GM21381 (cell line): ENCODE data around the gene SEC63.
"Not testable (repeated sequence)": the region's sequence is repeated elsewhere in the genome, so short reads cannot be mapped to it uniquely, and the experiment has no call there.

Source experiments
- ATAC-seq: cut with Tn5 transposase; IDR thresholded peaks from one replicate; pipeline ENCODE4 v1.9.1; 2021; ENCODE audit warnings: mild to moderate bottlenecking, moderate library complexity; ENCODE audit not compliant: unreplicated experiment

The SEC63 gene, protein sequence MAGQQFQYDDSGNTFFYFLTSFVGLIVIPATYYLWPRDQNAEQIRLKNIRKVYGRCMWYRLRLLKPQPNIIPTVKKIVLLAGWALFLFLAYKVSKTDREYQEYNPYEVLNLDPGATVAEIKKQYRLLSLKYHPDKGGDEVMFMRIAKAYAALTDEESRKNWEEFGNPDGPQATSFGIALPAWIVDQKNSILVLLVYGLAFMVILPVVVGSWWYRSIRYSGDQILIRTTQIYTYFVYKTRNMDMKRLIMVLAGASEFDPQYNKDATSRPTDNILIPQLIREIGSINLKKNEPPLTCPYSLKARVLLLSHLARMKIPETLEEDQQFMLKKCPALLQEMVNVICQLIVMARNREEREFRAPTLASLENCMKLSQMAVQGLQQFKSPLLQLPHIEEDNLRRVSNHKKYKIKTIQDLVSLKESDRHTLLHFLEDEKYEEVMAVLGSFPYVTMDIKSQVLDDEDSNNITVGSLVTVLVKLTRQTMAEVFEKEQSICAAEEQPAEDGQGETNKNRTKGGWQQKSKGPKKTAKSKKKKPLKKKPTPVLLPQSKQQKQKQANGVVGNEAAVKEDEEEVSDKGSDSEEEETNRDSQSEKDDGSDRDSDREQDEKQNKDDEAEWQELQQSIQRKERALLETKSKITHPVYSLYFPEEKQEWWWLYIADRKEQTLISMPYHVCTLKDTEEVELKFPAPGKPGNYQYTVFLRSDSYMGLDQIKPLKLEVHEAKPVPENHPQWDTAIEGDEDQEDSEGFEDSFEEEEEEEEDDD

DNA sequence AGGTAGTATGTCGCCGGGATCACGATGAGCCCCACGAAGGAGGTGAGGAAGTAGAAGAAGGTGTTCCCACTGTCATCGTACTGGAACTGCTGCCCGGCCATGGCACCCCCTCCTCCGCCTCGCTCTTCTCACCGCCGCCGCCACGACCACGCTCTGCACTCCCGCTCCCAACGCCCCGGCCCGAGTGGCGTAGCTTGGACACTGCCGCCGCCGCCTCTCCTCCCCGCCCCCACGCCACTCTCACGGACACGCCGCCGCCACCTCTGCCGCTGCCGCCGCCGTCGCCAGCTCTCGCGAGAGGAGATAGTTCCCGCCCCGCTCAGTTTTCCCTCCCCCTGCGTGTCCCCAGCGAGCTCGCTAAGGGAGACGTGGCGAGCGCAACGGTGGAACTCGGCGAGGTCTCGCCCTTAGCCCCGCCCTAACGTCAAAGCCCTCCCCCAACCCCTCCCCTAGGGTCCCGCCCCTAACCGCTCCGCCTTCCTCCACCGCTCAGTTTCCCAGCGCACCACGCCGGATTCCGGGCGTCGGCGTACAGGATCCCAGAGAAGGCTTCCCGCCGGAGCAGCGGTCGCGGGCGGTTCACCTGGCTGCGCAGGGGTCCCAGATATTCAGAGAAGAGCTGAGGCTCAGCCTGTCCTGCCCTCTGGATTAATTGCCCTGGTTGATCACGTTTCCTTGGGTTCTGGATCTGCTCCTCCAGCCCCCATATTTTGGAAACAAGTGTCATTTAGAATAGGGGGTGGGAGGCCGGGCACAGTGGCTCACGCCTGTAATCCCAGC is at the start of gene SEC63:
Gene SEC63, minus strand, starts transcription at position 300 of the 780 bp plus-strand sequence. Its CDS starts 199 bp downstream, at position 101.
- peak; percentile 94 for ATAC-seq

DNA sequence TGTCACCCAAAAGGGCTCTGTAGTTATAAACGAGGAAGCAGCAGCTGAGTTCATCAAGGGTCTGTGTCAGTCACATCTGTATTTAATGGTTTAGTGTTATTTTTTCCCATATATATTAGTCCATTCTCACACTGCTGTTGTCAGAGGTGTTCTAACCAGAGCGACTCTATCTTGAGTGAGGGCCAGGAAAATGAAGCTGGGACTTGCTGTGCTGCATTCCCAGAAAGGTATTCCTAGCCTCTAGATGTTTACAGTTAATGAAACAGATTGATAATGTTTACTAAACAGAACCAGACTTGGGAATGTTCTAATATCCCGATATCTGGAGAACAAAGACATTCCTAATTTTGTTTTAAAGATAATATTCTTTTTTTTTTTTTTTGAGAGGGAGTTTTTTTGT is 48.0 kb upstream of the SEC63 start:
- no peak for ATAC-seq

DNA sequence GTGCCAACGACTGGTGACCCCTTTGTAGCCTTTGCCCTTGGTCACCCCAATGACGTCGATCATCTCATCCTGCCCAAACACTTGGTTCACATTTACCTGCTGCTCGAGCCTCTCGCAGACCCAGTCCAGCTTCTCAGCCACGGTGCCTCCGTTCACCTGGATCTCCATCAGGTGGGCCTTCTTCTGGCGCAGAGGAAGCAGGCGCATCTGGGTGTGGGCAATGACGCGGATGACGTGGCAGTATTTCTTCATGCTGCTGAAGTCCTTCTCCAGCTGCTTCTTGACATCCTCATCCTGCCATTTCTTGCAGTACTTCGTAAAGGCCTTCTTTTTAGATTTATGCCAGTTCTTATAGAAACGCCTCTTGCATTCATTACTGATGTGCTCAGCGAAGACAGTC is 46.9 kb upstream of the SEC63 start:
- ATAC-seq, result no peak

DNA sequence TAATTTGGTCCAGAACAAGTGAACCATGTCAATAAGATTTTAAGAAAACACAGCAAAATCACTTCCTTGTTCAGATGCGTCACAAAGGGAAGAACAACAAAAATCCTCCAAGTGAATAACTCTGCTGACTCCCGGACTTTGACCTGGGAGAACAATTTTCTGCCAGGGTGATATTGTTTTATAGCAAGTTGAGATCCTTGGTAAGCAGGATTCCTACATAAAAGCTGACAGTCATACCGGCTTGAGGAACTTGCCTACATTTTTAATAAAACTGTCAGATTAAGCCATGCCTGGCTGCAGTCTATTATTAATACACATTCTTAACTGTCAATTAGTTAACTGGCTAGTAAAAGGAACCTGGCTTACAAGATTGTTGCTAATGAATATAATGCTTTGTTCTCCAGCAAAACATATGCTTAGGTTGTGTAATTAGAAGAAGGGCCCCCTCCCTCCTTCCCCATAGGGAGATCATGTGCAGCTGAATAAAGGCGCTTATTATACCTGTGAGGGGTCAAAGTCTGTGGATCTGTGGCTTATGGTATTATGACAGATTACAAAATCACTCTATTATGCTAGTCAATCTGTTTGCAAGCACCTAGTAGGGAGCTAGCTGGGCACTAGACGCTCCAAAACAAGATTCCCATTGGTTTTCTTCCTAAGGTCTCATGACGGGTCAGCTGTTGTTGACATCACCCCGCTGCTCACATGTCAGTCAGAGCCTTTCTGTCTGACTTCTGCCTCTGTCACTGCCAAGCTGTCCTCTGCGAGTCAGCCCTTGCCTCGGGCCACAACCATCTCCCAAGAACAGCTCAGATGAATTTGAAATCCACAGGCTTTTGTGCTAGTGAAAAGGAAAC is 44.6 kb upstream of the SEC63 start:
- ATAC-seq, result no peak

DNA sequence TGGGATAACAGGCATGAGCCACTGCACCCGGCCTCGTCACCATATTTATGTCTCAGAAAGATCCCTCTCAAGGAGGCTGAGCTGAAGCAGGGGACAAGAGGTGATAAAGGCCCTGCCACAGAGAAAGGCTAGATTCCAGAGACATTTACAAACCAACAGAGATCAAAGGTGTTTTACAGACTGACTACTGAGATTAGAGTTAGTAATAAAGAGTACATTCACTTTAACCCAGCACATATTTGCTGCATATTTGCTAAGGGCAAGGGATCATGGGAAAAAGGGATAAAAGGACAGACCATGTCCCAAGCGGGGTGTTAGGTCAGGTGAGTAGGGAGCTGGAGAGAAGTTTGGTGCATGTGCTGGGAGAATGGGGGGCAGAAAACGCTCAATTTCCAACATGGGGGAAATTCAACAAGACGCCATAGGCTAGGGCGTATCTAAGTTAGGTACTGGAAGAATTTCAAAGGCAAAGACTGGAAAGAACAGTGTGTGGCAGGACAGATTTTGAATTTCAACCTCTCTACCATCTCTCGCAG is 43.8 kb upstream of the SEC63 start:
- no peak for ATAC-seq

DNA sequence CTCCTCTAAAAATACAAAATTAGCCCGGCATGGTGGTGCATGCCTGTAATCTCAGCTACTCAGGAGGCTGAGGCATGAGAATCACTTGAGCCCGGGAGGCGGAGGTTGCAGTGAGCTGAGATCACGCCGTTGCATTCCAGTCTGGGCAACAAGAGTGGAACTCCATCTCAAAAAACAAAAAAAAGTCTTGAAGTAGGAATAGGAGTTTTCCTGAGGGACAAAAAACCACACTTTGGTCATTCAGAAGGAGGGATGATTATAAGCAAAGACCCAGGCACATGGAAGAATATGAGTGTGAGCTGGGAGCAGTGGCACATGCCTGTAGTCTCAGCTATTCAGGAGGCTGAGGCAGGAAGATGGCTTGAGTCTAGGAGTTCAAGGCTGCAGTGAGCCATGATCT is 42.3 kb upstream of the SEC63 start:
- not testable (repeated sequence) for ATAC-seq

DNA sequence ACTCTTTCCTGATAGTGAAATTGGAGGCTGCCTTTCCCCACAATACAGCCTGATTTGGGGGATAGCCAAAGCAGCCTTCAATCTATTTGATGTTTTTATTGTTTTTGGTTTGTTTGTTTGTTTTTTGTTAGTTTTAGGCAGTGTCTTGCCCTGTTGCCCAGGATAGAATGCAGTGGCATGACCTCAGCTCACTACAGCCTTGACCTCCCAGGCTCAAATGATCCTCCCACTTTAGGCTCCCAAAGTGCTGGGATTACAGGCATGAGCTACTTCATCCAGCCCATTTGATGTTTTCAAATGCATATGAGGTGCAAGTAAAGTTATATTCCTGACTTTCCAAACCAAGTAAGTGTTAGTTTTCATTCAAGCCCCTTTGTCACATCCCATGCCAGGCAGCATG is 41.3 kb upstream of the SEC63 start:
- no peak for ATAC-seq

DNA sequence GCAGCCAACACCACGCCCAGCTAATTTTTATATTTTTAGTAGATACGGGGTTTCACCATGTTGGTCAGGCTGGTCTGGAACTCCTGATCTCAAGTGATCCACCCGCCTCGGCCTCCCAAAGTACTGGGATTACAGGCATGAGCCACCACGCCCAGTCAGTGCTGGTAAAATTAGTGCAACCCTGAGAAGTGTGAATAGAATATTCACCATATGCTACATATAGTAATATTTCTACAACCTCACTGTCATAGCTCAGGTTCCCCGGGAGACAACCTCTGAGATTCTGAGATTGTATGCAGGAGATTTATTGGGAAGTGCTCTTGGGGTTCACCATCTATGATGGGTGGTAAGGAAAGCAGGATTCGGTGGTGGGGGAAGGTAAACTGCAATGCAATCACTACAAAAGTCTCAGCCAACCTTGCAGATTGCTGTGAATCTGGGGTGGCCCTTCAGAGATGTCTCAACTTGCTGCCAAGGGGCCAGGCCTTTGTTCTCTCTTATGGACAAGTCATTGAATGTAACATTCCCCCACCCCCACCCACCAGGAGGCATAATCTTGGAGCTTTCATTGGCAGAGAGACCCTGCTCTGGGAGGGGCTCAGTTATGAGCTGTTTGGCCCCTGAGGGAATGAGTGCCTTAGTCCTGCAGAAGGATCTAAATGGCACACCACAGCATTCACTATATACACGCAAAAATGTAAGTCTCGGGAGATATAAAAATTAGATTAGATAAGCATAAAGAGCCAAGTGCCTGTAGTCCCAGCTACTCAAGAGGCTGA is 34.0 kb upstream of the SEC63 start:
- no peak for ATAC-seq

DNA sequence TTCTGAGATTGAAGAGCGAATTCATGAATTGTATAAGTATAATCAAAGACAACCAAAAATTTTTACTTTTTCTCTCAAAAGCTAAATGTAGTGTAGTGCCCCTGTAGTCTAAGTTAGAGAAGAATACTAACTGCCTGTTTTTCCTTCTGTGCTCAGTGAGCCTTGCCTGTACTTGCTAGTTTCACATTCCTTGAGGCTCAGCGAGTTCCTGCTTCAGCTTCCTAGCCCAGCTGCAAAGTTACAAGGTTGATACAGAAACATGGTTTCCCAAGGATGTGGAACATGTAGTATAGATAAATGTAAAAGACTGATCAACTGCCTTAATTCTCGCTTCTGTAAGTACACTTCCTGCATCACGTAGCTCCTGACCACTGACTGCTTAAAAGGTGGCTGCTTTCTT is 33.1 kb upstream of the SEC63 start:
- no peak for ATAC-seq

DNA sequence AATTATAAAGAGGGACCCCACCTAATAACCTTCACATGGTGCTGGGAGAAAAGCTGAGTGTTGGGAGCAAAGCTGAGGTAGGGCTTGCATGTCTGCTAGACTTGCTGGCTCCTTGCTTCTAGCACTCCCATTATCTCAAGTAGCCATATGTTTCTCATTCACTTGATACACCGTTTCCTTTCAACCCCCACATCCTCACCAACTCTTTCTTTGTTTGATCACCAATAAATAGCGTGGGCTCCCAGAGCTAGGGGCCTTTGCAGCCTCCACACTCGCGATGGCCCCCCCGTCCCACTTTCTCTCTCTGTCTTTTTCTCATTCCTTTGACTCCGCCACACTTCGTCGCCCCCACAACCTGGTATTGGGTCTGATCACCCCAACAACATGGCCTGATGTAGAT is 32.6 kb upstream of the SEC63 start:
- ATAC-seq, result not testable (repeated sequence)

DNA sequence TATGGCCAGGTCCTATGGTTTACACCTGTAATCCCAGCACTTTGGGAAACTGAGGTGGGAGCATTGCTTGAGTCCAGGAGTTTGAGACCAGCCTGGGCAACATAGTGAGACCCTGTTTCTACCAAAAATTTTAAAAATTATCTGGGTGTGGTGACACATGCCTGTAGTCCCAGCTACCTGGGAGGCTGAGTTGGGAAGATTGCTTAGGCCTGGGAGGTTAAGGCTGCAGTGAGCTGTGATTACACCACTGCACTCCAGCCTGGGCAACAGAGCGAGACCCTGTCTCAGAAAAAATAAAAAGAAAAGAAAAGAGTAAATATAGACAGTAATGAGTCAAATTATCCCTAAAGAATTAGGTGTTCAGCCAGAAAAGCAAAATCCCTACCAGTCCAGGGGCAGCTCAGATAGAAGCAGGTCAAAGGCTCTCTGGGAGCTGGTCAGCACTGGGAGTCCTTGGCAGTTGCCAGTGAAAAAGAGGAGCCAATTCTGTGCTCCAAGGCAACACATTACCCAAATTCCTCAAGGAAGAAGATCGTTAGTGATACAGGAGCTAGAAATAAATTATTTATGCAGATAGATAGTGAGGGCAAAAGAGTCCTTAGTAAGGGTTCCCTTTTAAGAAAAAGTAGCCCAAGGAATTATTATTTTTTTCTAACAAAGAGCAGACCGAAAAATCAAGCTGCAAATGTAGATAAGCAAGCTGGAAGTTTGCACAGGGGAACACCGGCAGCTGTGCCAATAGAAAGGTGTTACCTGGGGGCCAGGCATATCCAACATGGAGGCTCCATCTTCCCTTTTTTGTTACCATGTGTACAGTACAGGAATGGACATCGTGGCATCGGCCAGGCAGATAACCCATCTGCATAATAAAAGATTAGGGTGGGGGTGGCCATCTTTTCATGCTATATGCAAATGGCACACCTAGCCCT is 31.4 kb upstream of the SEC63 start:
- no peak for ATAC-seq

DNA sequence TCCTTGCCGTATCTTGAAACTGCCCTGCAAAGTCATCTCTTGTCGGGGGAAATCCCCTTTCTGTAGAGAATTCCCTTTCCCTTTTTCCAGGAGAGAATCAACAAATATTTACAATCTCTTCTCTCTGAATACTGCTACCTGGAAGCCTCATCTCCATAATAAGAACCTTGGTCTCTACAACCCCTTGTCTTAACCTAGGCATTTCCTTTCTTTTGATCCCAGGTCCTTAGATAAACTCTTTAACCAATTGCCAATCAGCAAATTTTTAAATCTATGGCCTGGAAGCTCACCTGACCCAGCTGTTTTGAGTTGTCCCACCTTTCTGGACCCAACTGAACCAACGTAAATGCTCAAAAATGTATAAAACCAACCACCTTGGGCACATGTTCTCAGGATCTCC is 30.6 kb upstream of the SEC63 start:
- no peak for ATAC-seq

DNA sequence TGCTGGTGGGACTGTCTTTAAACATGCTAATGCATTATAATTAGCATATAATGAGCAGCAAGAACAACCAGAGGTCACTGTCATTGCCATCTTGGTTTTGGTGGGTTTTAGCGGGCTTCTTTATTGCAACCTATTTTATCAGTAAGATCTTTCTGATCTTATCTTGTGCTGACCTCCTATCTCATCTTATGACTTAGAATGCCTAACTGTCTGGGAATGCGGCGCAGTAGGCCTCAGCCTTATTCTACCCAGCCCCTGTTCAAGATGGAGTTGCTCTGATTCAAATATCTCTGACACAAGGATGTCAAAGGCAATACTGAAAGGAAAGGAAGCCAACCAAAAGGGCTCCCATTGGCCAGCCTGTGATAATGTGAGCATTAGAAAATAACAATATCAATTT is 29.8 kb upstream of the SEC63 start:
- ATAC-seq, result no peak

DNA sequence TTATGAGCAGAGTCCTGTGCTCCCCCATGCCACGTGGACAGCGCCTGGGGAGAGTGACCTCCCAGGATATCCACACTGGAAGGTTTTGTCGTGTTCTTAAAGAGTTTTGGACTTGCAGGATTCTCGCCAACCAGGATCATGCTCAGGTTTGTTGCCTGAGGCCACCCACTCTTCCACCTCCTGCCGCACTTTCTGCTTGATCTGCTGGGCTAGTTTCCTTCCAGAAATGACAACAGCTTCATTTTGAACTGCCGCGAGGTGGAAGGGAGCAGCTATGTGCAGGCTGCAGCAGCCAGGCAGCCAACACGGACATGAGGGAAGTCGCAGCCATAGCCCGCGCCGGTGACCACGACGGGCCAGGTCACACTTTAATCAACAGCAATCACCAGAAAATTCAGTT is 27.7 kb upstream of the SEC63 start:
- no peak for ATAC-seq

DNA sequence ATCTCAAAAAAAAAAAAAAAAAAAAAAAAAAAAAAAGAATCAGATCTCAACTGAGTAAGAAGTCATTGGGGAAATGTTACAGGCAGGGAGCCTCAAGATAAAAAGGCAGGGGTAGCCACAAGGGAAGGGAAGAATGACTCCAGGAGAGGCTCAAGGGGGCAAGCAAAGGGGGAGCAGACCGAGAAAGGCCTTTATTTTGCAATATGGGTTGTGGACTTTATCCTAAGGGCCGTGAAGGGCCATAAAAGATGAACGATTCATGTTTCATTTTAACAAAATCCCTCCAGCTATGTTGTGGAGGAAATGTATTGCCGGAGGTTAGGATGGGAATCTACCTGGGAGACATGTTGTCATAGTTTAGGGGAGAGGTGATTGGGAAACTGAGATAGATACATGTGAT is 25.8 kb upstream of the SEC63 start:
- ATAC-seq, result no peak

DNA sequence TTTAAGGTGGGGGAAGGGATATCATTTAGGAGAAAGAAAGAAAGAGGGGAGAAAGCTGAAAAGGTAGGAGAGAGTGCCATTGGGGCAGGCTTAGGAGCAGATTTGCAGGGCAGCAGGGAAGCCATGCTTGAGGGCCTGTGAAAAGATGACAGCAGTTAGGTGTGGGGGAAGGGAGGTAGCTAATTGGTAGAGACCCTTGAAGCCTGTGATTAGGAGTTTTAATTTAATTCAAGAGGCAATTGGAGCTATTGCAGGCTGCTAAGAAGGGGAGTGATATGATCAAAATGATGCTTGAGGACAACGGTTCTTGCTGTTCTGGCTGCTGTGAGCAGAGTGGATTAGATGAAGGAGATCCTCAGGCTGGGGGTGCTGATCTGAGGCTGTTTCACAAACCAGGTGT is 24.5 kb upstream of the SEC63 start:
- ATAC-seq, result no peak

DNA sequence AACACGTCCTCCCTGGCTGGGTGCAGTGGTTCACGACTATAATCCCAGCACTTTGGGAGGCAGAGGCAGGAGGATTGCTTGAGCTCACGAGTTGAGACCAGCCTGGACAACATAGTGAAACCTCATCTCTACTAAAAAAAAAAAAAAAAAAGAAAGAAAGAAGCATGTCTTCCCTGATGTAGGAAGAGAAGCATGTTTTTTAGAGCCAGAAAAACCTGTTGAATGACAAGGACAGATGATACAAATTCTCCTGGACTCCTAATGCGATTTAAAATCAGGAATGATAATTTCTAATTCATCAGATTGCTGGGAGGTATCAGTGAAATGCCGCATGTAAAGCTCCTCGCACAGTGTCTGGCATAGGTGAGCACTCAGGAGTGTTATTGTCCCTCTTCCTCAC is 23.7 kb upstream of the SEC63 start:
- no peak for ATAC-seq

DNA sequence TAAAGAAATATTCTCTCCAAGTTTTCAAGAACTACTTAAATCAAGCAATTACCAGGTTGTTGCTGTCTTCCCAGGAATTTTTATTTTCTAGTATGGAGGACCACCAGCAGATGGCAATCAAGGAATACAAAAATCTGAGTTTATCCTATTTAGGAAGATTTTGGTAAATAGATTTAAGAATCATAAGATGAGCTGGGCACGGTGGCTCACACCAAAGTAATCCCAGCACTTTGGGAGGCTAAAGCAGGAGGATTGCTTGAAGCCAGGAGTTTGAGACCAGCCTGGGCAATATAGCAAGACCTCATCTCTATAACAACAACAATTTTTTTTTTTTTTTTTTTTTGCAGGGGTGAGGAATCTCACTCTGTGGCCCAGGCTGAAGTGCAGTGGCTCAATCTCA is 19.3 kb upstream of the SEC63 start:
- ATAC-seq, result no peak
